Prostate gland (tissue), 2 donors: ENCODE results near the gene VSIR.

Source experiments
- POLR2A ChIP-seq: fragments of 450-650 bp; IDR thresholded peaks from one replicate; pipeline ENCODE4 v1.6.1; 2016; ENCODE audit warnings: antibody characterized with exemption, mild to moderate bottlenecking
- POLR2AphosphoS5 ChIP-seq: sonication (generic); formaldehyde crosslinking; IDR thresholded peaks from one replicate; pipeline ENCODE4 v1.6.1; 2017; ENCODE audit warnings: antibody characterized with exemption
- TF ChIP-seq, protein P1 (sequence below), 4 experiments: fragments of 200-600 bp in 2 of 4; fragments of 450-650 bp in 2 of 4; sonication (generic) in 2 of 4; IDR thresholded peaks; 1 replicate in 3 of 4; 2 replicates in 1 of 4; pipeline ENCODE4 v1.5.1; 2016 to 2019; ENCODE audit warnings: antibody characterized with exemption in 4 of 4, mild to moderate bottlenecking in 2 of 4, moderate library complexity in 2 of 4

DNA sequence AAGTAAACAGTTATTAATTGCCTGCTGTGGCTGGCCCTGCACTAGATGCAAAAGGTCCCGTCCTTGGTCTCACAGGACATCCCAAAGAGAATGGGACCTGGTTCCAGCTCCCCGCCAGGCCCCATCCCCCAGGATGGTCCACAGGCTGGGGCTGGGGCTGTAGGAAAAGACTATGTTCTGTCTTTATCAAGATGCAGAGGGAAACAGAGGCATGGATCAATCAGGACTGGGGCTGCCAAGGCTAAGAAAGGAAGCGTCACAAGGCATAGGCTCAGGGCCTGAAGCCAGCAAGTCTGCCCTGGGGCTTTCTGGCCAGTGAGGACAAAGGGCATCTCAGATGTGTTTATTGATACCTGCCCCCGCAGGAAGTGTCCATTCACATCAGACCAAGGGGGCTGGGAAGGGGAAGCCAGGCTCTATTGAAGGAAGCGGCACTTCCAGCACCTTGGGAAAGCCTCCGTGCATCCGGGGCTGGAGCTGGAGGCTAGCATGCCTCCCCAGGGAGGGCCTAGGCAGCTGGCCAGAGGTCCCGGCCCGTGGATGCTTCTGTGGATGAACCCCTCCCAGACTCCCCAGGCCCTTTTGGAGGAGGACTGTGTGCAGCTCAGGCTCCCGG is 5.8 kb downstream of the VSIR start:
- TF ChIP-seq, protein P1, sequence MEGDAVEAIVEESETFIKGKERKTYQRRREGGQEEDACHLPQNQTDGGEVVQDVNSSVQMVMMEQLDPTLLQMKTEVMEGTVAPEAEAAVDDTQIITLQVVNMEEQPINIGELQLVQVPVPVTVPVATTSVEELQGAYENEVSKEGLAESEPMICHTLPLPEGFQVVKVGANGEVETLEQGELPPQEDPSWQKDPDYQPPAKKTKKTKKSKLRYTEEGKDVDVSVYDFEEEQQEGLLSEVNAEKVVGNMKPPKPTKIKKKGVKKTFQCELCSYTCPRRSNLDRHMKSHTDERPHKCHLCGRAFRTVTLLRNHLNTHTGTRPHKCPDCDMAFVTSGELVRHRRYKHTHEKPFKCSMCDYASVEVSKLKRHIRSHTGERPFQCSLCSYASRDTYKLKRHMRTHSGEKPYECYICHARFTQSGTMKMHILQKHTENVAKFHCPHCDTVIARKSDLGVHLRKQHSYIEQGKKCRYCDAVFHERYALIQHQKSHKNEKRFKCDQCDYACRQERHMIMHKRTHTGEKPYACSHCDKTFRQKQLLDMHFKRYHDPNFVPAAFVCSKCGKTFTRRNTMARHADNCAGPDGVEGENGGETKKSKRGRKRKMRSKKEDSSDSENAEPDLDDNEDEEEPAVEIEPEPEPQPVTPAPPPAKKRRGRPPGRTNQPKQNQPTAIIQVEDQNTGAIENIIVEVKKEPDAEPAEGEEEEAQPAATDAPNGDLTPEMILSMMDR (IDR thresholded peaks at IDR 0.05): no peak
- no peak for TF ChIP-seq POLR2AphosphoS5
- peak; percentile 18 for TF ChIP-seq POLR2A
